Mucosa of descending colon (tissue), 3 donors: Measurements from ENCODE around the gene SYT7. TPM values are rescaled to one million over a fixed set of nuclear protein-coding genes. Genes with fewer than 3 reads are reported as not detected.

Source experiments
- ATAC-seq: fragments of 200-7000 bp; cut with Tn5 transposase; one replicate; pipeline ENCODE4 v1.9.1; 2020; ENCODE audit warnings: mild to moderate bottlenecking, moderate library complexity
- DNase-seq, 3 donors: peaks; one replicate each; pipeline ENCODE4 v3.0.0-alpha.2; 2020
- H3K36me3 ChIP-seq: fragments of 200-600 bp; one replicate; pipeline ENCODE4 v1.8.0; 2021; ENCODE audit warnings: low read depth, mild to moderate bottlenecking
- H3K4me1 ChIP-seq: fragments of 200-600 bp; one replicate; pipeline ENCODE4 v1.8.0; 2021; ENCODE audit warnings: low read depth, mild to moderate bottlenecking
- H3K4me3 ChIP-seq: fragments of 200-600 bp; one replicate; pipeline ENCODE4 v1.8.0; 2021; ENCODE audit warnings: mild to moderate bottlenecking
- H3K9me3 ChIP-seq: fragments of 200-600 bp; one replicate; pipeline ENCODE4 v1.8.0; 2021; ENCODE audit warnings: mild to moderate bottlenecking
- intact Hi-C, 2 donors: fragments of 100-400 bp; cut with DNase I in 1 of 2; cut with micrococcal nuclease in 1 of 2; formaldehyde crosslinking; loops; one replicate each; pipeline versions ENCODE4 v1.11.0 to v1.11.1; 2022; cut with DNase I, micrococcal nuclease
- total RNA-seq, 3 donors: library from RNA; stranded (reverse); fragmentation: NEBNext Ultra II Directional in 2 of 3; extraction: Animal tissue kit (Norgen Biotek cat#: 25700) in 2 of 3; gene quantifications; one replicate each; pipeline versions ENCODE4 v1.2.1 to v1.2.4, GENCODE V29; 2021 to 2023
- TF ChIP-seq, protein P1 (sequence below): fragments of 200-600 bp; IDR thresholded peaks from one replicate; pipeline ENCODE4 v1.8.0; 2022; ENCODE audit warnings: antibody characterized with exemption, mild to moderate bottlenecking
- donor health status: DM: no; HTN: no; CAD: no; lungs with moderate emphysema.
- donor health status: DM: no; HTN: no; CAD: no.
- donor health status: DM: no; HTN: yes; CAD: no.

SYT7 gene
- total RNA-seq, 3 donors from 2014 or later = 8.2 to 19.7 (median 19.0) TPM

DNA sequence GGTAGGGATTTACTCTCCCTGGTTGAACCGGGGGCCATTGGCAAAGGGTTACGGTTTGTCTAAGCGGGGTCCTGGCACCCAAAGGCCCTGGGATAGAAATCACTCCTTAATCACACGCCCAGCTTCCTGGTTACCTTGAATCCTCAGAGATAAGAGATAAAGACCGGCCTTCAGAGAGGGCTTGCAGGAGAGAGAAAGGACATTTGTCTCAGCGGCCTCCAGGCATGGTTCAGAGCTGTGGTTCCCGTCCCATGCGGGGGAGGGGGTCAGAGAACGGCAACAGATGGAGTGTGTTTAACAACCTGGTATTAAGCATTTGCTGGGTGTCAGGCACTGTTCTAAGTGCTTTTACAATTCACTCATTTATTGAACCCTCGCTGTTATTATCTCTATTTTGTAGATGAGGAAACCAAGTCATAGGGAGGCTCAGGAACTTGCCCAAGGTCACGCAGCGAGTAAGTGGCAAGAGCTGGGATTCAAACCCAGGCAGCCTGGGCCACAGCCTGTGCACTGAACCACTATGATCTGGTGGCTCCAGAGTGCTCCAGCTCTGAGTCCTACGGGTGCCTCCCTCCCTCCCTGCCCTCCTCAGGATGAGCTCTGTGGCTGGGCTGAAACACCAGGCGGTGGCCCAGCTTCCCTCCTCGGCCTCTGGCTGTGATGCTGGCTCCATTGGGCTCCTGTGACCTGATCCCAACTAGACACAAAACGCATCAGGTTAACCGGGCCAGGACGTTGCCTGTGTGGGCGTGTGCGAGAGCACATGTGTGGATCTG lies 53.7 kb downstream of the SYT7 start:
- no peaks in the 10 kb centered on the region for H3K4me1 ChIP-seq
- TF ChIP-seq, protein P1, sequence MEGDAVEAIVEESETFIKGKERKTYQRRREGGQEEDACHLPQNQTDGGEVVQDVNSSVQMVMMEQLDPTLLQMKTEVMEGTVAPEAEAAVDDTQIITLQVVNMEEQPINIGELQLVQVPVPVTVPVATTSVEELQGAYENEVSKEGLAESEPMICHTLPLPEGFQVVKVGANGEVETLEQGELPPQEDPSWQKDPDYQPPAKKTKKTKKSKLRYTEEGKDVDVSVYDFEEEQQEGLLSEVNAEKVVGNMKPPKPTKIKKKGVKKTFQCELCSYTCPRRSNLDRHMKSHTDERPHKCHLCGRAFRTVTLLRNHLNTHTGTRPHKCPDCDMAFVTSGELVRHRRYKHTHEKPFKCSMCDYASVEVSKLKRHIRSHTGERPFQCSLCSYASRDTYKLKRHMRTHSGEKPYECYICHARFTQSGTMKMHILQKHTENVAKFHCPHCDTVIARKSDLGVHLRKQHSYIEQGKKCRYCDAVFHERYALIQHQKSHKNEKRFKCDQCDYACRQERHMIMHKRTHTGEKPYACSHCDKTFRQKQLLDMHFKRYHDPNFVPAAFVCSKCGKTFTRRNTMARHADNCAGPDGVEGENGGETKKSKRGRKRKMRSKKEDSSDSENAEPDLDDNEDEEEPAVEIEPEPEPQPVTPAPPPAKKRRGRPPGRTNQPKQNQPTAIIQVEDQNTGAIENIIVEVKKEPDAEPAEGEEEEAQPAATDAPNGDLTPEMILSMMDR = no peak
- intact Hi-C loops = no loop called here
- H3K9me3 ChIP-seq = no peaks in the 10 kb centered on the region
- DNase-seq (no peak), ATAC-seq (no peak)
- no peak overlapping the region for H3K4me3 ChIP-seq
- no peaks in the 10 kb centered on the region for H3K36me3 ChIP-seq

DNA sequence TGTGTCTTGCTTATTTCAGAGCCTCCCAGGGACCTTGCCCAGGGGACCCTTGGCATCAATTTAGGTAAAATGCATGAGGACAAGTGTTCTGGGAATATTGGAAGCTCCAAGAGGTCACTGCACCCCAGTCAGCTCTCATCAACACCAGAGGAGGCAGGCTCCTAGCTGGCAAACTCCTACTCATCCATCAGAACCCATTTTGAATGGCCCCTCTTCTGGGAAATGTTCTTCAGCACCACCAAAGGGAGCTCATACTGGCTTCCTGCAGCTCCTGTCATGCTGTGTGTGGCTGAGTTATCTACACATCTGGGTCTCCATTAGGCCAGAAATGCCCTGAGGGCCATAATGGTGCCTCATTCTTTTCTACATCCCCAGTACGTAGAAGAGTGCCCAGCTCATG lies 54.6 kb downstream of the SYT7 start:
- ATAC-seq = no peak
- H3K9me3 ChIP-seq = no peaks in the 10 kb centered on the region
- TF ChIP-seq, protein P1 = no peak
- H3K4me1 ChIP-seq = no peaks in the 10 kb centered on the region
- intact Hi-C loops = no loop called here
- H3K4me3 ChIP-seq = no peak overlapping the region
- no peak for DNase-seq
- H3K36me3 ChIP-seq = no peaks in the 10 kb centered on the region

DNA sequence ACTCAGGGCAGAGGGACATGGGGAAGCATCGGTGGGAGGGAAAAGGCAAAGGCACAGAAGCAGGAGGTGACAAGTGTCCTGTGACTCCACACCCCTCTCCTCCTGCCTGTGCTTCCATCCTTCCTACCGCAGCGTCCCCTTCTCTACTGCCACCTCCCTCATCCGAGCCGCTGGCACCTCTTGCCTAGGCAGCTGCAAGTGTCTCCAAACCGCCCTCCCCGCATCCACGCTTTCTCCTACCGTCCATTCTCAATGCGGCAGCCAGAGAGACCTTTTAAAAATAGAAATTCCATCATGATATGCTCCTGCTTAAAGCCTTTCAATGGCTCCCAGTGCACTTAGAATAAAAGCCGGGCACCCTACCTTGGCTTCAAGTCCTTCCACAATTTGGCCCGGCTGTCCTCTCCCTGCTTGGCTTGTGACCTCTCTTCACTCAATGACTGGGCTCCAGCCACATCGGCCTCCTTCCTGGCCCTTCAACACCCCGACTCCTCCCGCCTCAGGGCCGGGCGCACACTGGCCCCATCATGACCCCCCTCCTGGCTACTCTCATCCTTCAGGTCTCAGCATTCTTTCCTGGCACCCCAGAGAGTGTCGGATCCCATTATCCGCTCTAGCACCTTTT lies 55.8 kb downstream of the SYT7 start:
- H3K4me1 ChIP-seq = no peaks in the 10 kb centered on the region
- intact Hi-C loops = no loop called here
- no peaks in the 10 kb centered on the region for H3K36me3 ChIP-seq
- ATAC-seq (no peak), DNase-seq (no peak)
- H3K9me3 ChIP-seq = no peaks in the 10 kb centered on the region
- TF ChIP-seq, protein P1 = no peak
- no peak overlapping the region for H3K4me3 ChIP-seq

DNA sequence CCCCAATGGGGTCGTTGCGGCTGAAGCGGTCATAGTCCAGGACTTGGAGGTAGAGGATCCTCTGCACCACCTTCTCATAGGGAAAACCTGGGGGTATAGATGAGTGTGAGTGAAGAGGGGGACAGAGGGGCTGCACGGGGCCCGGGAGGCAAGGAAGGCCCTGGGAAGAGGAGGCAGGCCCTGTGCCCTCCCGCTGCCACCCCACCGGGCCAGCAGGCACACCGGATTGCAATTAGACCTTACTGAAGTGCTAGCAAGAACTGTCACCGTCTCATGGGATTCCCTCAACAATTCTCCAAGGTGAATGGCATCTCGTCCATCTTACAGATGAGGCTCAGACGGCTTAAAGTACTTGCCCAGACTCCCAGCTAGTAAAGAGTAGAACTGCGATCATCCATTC lies 56.4 kb downstream of the SYT7 start:
- intact Hi-C loops = no loop called here
- TF ChIP-seq, protein P1 = no peak
- Histone ChIP-seq H3K4me1 (no peaks in the 10 kb centered on the region), H3K36me3 (no peaks in the 10 kb centered on the region), H3K4me3 (no peak overlapping the region), H3K9me3 (no peaks in the 10 kb centered on the region)
- ATAC-seq = no peak
- no peak for DNase-seq

DNA sequence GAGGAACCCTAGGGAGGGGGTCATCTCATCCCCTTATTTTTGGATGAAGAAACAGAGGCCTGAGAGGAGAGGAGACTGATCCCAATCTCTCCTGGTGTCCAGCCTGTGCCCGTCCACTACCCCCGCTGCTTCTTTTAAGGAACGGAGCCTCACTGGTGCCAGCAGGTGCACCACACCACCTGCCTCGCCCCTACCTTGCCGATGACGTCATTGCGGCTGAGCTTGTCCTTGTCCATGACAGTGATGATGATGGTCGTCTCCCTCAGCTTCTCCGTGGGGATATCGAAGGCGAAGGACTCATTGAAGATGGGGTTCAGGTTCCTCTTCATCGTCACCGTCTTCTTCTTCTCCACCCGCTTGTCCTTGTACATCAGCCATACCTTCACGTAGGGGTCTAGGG lies 58.0 kb downstream of the SYT7 start:
- no peaks in the 10 kb centered on the region for H3K9me3 ChIP-seq
- TF ChIP-seq, protein P1 = no peak
- intact Hi-C loops = no loop called here
- no peak overlapping the region for H3K4me3 ChIP-seq
- H3K4me1 ChIP-seq = no peaks in the 10 kb centered on the region
- DNase-seq (no peak), ATAC-seq (no peak)
- no peaks in the 10 kb centered on the region for H3K36me3 ChIP-seq
